Lower leg skin (tissue), 3 donors: ENCODE data around the gene AFF4.
A peak's percentile ranks its signal among the peaks of the same experiment; 100 is the strongest.

Experiments
- CTCF ChIP-seq, 3 donors: fragments of 450-650 bp; IDR thresholded peaks; one replicate each; pipeline ENCODE4 v1.5.1; 2016; ENCODE audit warnings: antibody characterized with exemption in 3 of 3, mild to moderate bottlenecking in 3 of 3, moderate library complexity in 2 of 3
- POLR2A ChIP-seq, 2 donors: fragments of 450-650 bp; IDR thresholded peaks; one replicate each; pipeline ENCODE4 v1.6.1; 2016 to 2017; ENCODE audit warnings: antibody characterized with exemption in 2 of 2, mild to moderate bottlenecking in 1 of 2, moderate library complexity in 1 of 2

GRCh38 chr5:132963171-132964104 lies at the start of gene AFF4:
- TF ChIP-seq CTCF (IDR thresholded peaks at IDR 0.05): no peak
- peak in 1 of 2 donors; percentile 83 for TF ChIP-seq POLR2A (IDR thresholded peaks at IDR 0.05)
